ENCODE results near the gene CRIP2. TPM values are rescaled to one million over a fixed set of nuclear protein-coding genes. Genes with fewer than 3 reads are reported as not detected.
A peak's percentile ranks its signal among the peaks of the same experiment; 100 is the strongest.

Gene CRIP2
- total RNA-seq, 1 experiment from 2014 or later: 152 TPM

GRCh38 chr14:105476097-105476830 is 1.6 kb downstream of the CRIP2 start:
- peak; percentile 76 for DNase-seq (ENCODE audit: low read depth)

- no peak for DNase-seq (ENCODE audit: low read depth)
These were observed 2.4 kb downstream of the CRIP2 start for GRCh38 chr14:105476831-105477659.

- DNase-seq (ENCODE audit: low read depth): no peak
These were observed 3.2 kb downstream of the CRIP2 start for GRCh38 chr14:105477660-105478397.

GRCh38 chr14:105478398-105479251 is 4.0 kb downstream of the CRIP2 start:
- no peak for DNase-seq (ENCODE audit: low read depth)

- DNase-seq (ENCODE audit: low read depth): no peak
These were observed 5.0 kb downstream of the CRIP2 start for GRCh38 chr14:105479431-105480158.

GRCh38 chr14:105480199-105480746 is 5.7 kb downstream of the CRIP2 start:
- no peak for DNase-seq (ENCODE audit: low read depth)

- peak; percentile 86 for DNase-seq (ENCODE audit: low read depth)
These were observed 6.5 kb downstream of the CRIP2 start for GRCh38 chr14:105480807-105481801.

- peak; percentile 96 for DNase-seq (ENCODE audit: low read depth)
These were observed 7.4 kb downstream of the CRIP2 start for GRCh38 chr14:105481886-105482457.

- DNase-seq (ENCODE audit: low read depth): no peak
These were observed 8.0 kb downstream of the CRIP2 start for GRCh38 chr14:105482486-105483110.

- no peak for DNase-seq (ENCODE audit: low read depth)
These were observed 8.9 kb downstream of the CRIP2 start for GRCh38 chr14:105483300-105484068.

GRCh38 chr14:105484069-105484996 is 9.7 kb downstream of the CRIP2 start:
- peak; percentile 7 for DNase-seq (ENCODE audit: low read depth)

GRCh38 chr14:105484997-105485393 is 10.4 kb downstream of the CRIP2 start:
- DNase-seq (ENCODE audit: low read depth): no peak

GRCh38 chr14:105485739-105486162 is 11.1 kb downstream of the CRIP2 start:
- DNase-seq (ENCODE audit: low read depth): no peak

GRCh38 chr14:105486163-105486973 is 11.7 kb downstream of the CRIP2 start, which contains the start of gene CRIP1:
TSS of gene CRIP1 (plus strand) at chr14:105486886. CDS start at chr14:105487260, 374 bp downstream.
- no peak for DNase-seq (ENCODE audit: low read depth)

- no peak for DNase-seq (ENCODE audit: low read depth)
These were observed 12.4 kb downstream of the CRIP2 start for GRCh38 chr14:105486974-105487448.
